ENCODE data around the gene SH2B2.
A peak's percentile ranks its signal among the peaks of the same experiment; 100 is the strongest.

SH2B2 gene

GRCh38 chr7:102287111-102287980 lies 678 bp downstream of the SH2B2 start:
- no peak overlapping the region for H3K23ac ChIP-seq (ENCODE audit: low read length)
- H2BK5ac ChIP-seq (ENCODE audit: low read depth, low read length, poor library complexity), result peak overlapping the region; percentile 79
- peaks cover 17% of the 10 kb centered on the region for H3K79me1 ChIP-seq (ENCODE audit: low read length)
- peak overlapping the region; percentile 87 for H4K91ac ChIP-seq (ENCODE audit: low read depth, low read length)
- H3K4me3 ChIP-seq (ENCODE audit: low read depth, low read length), result peak overlapping the region; percentile 79
- peak overlapping the region; percentile 49 for H2AK5ac ChIP-seq (ENCODE audit: low read length)
- H2AFZ ChIP-seq (ENCODE audit: insufficient read depth, low read length, poor library complexity), result peak overlapping the region; percentile 61
- H3K9me3 ChIP-seq (ENCODE audit: insufficient read depth, low read depth, low read length), result peaks cover 3% of the 10 kb centered on the region
- peak overlapping the region; percentile 79 for H3K9ac ChIP-seq (ENCODE audit: low read length)
- H3K79me2 ChIP-seq (ENCODE audit: control insufficient read depth, insufficient read depth, low read length, poor library complexity), result peaks cover 9% of the 10 kb centered on the region
- H3K14ac ChIP-seq (ENCODE audit: low read length), result peak overlapping the region; percentile 94
- no CpG with 5 or more reads among the region's 69 CpGs for WGBS (ENCODE audit: extremely low coverage, insufficient coverage, insufficient read length)
- H4K12ac ChIP-seq (ENCODE audit: low read depth, low read length), result peak overlapping the region; percentile 34
- peak overlapping the region; percentile 32 for H2BK12ac ChIP-seq (ENCODE audit: low read length)
- peak overlapping the region; percentile 86 for H2BK120ac ChIP-seq (ENCODE audit: insufficient read depth, low read length, poor library complexity)
- H3K36me3 ChIP-seq (ENCODE audit: control insufficient read depth in 1 of 2, insufficient read depth in 2 of 2, low read length in 2 of 2), result peaks cover 0 to 2% of the 10 kb centered on the region in 2 experiments
- peak overlapping the region; percentile 82 for H3K4ac ChIP-seq (ENCODE audit: low read depth, low read length)
- H3K4me1 ChIP-seq (ENCODE audit: control insufficient read depth in 1 of 2, insufficient read depth in 2 of 2, low read length in 2 of 2), result peaks cover 10 to 30% of the 10 kb centered on the region in 2 experiments
- peak; percentile 76 to 77 for DNase-seq
- no peaks in the 10 kb centered on the region for H3K27me3 ChIP-seq (ENCODE audit: insufficient read depth, low read length)
- peak overlapping the region; percentile 95 for H3K18ac ChIP-seq (ENCODE audit: low read length)
- peak overlapping the region; percentile 82 for H3K4me2 ChIP-seq (ENCODE audit: low read length)
- peak overlapping the region; percentile 68 for H4K8ac ChIP-seq (ENCODE audit: low read depth, low read length)
- peak overlapping the region; percentile 16 for H3K27ac ChIP-seq (ENCODE audit: low read depth, low read length)

GRCh38 chr7:102287981-102288278 lies 1.3 kb downstream of the SH2B2 start:
- Histone ChIP-seq H3K23ac (ENCODE audit: low read length) (no peak overlapping the region), H3K4ac (ENCODE audit: low read depth, low read length) (no peak overlapping the region), H2AFZ (ENCODE audit: insufficient read depth, low read length, poor library complexity) (no peak overlapping the region), H3K4me1 (ENCODE audit: control insufficient read depth in 1 of 2, insufficient read depth in 2 of 2, low read length in 2 of 2) (peaks cover 10 to 32% of the 10 kb centered on the region in 2 experiments), H3K4me3 (ENCODE audit: low read depth, low read length) (peak overlapping the region; percentile 79), H3K9ac (ENCODE audit: low read length) (peak overlapping the region; percentile 79), H3K79me1 (ENCODE audit: low read length) (peaks cover 17% of the 10 kb centered on the region), H3K27me3 (ENCODE audit: insufficient read depth, low read length) (no peaks in the 10 kb centered on the region), H2BK120ac (ENCODE audit: insufficient read depth, low read length, poor library complexity) (no peak overlapping the region), H2BK5ac (ENCODE audit: low read depth, low read length, poor library complexity) (no peak overlapping the region), H3K27ac (ENCODE audit: low read depth, low read length) (no peak overlapping the region), H3K14ac (ENCODE audit: low read length) (no peak overlapping the region), H3K18ac (ENCODE audit: low read length) (peak overlapping the region; percentile 2), H4K8ac (ENCODE audit: low read depth, low read length) (no peak overlapping the region), H4K91ac (ENCODE audit: low read depth, low read length) (peak overlapping the region; percentile 66), H2AK5ac (ENCODE audit: low read length) (peak overlapping the region; percentile 39), H2BK12ac (ENCODE audit: low read length) (no peak overlapping the region), H3K36me3 (ENCODE audit: control insufficient read depth in 1 of 2, insufficient read depth in 2 of 2, low read length in 2 of 2) (peaks cover 0 to 2% of the 10 kb centered on the region in 2 experiments), H4K12ac (ENCODE audit: low read depth, low read length) (no peak overlapping the region), H3K9me3 (ENCODE audit: insufficient read depth, low read depth, low read length) (peaks cover 3% of the 10 kb centered on the region), H3K79me2 (ENCODE audit: control insufficient read depth, insufficient read depth, low read length, poor library complexity) (peaks cover 9% of the 10 kb centered on the region), H3K4me2 (ENCODE audit: low read length) (peak overlapping the region; percentile 82)
- WGBS (ENCODE audit: extremely low coverage, insufficient coverage, insufficient read length), result no CpG with 5 or more reads among the region's 5 CpGs
- DNase-seq, result no peak

GRCh38 chr7:102288285-102288930 lies 1.7 kb downstream of the SH2B2 start:
- Histone ChIP-seq H2AK5ac (ENCODE audit: low read length) (peak overlapping the region; percentile 39), H3K9me3 (ENCODE audit: insufficient read depth, low read depth, low read length) (peaks cover 3% of the 10 kb centered on the region), H2BK120ac (ENCODE audit: insufficient read depth, low read length, poor library complexity) (no peak overlapping the region), H3K27me3 (ENCODE audit: insufficient read depth, low read length) (no peaks in the 10 kb centered on the region), H4K12ac (ENCODE audit: low read depth, low read length) (no peak overlapping the region), H2AFZ (ENCODE audit: insufficient read depth, low read length, poor library complexity) (no peak overlapping the region), H4K91ac (ENCODE audit: low read depth, low read length) (peak overlapping the region; percentile 66), H3K14ac (ENCODE audit: low read length) (no peak overlapping the region), H2BK12ac (ENCODE audit: low read length) (no peak overlapping the region), H3K79me1 (ENCODE audit: low read length) (peaks cover 17% of the 10 kb centered on the region), H3K27ac (ENCODE audit: low read depth, low read length) (no peak overlapping the region), H3K36me3 (ENCODE audit: control insufficient read depth in 1 of 2, insufficient read depth in 2 of 2, low read length in 2 of 2) (peaks cover 0 to 2% of the 10 kb centered on the region in 2 experiments), H3K18ac (ENCODE audit: low read length) (no peak overlapping the region), H3K79me2 (ENCODE audit: control insufficient read depth, insufficient read depth, low read length, poor library complexity) (peaks cover 9% of the 10 kb centered on the region), H3K9ac (ENCODE audit: low read length) (no peak overlapping the region), H3K4me1 (ENCODE audit: control insufficient read depth in 1 of 2, insufficient read depth in 2 of 2, low read length in 2 of 2) (peaks cover 10 to 33% of the 10 kb centered on the region in 2 experiments), H4K8ac (ENCODE audit: low read depth, low read length) (no peak overlapping the region), H3K4ac (ENCODE audit: low read depth, low read length) (no peak overlapping the region), H2BK5ac (ENCODE audit: low read depth, low read length, poor library complexity) (no peak overlapping the region), H3K4me2 (ENCODE audit: low read length) (peak overlapping the region; percentile 82), H3K23ac (ENCODE audit: low read length) (no peak overlapping the region), H3K4me3 (ENCODE audit: low read depth, low read length) (no peak overlapping the region)
- no peak for DNase-seq
- WGBS (ENCODE audit: extremely low coverage, insufficient coverage, insufficient read length), result no CpG with 5 or more reads among the region's 10 CpGs

GRCh38 chr7:102289057-102289456 lies 2.4 kb downstream of the SH2B2 start:
- WGBS (ENCODE audit: extremely low coverage, insufficient coverage, insufficient read length), result no CpG with 5 or more reads among the region's 9 CpGs
- Histone ChIP-seq H4K12ac (ENCODE audit: low read depth, low read length) (no peak overlapping the region), H2BK5ac (ENCODE audit: low read depth, low read length, poor library complexity) (no peak overlapping the region)

More at GRCh38 chr7:102289057-102289456, 2.4 kb downstream of the SH2B2 start:
- H3K4ac ChIP-seq (ENCODE audit: low read depth, low read length), result no peak overlapping the region
- no peak overlapping the region for H3K27ac ChIP-seq (ENCODE audit: low read depth, low read length)
- H3K4me1 ChIP-seq (ENCODE audit: control insufficient read depth in 1 of 2, insufficient read depth in 2 of 2, low read length in 2 of 2), result peaks cover 10 to 33% of the 10 kb centered on the region in 2 experiments
- no peak overlapping the region for H4K91ac ChIP-seq (ENCODE audit: low read depth, low read length)
- H3K4me3 ChIP-seq (ENCODE audit: low read depth, low read length), result no peak overlapping the region
- no peak overlapping the region for H3K14ac ChIP-seq (ENCODE audit: low read length)
- no peak for DNase-seq
- H3K79me1 ChIP-seq (ENCODE audit: low read length), result peaks cover 17% of the 10 kb centered on the region
- no peak overlapping the region for H3K9ac ChIP-seq (ENCODE audit: low read length)
- H2BK12ac ChIP-seq (ENCODE audit: low read length), result no peak overlapping the region
- H2AK5ac ChIP-seq (ENCODE audit: low read length), result no peak overlapping the region
- no peaks in the 10 kb centered on the region for H3K27me3 ChIP-seq (ENCODE audit: insufficient read depth, low read length)
- H3K9me3 ChIP-seq (ENCODE audit: insufficient read depth, low read depth, low read length), result peaks cover 3% of the 10 kb centered on the region
- no peak overlapping the region for H2BK120ac ChIP-seq (ENCODE audit: insufficient read depth, low read length, poor library complexity)
- no peak overlapping the region for H4K8ac ChIP-seq (ENCODE audit: low read depth, low read length)
- H3K23ac ChIP-seq (ENCODE audit: low read length), result no peak overlapping the region
- H3K18ac ChIP-seq (ENCODE audit: low read length), result no peak overlapping the region
- peaks cover 0 to 2% of the 10 kb centered on the region in 2 experiments for H3K36me3 ChIP-seq (ENCODE audit: control insufficient read depth in 1 of 2, insufficient read depth in 2 of 2, low read length in 2 of 2)
- no peak overlapping the region for H2AFZ ChIP-seq (ENCODE audit: insufficient read depth, low read length, poor library complexity)
- H3K79me2 ChIP-seq (ENCODE audit: control insufficient read depth, insufficient read depth, low read length, poor library complexity), result peaks cover 9% of the 10 kb centered on the region
- H3K4me2 ChIP-seq (ENCODE audit: low read length), result no peak overlapping the region

Data from trophoblast cell (in vitro differentiated cells and primary cell).